ENCODE results near the gene POU2F2. TPM values are rescaled to one million over a fixed set of nuclear protein-coding genes. Genes with fewer than 3 reads are reported as not detected.

POU2F2 gene
- total and polyA plus RNA-seq, 2 experiments from 2014 or later: 2.3 to 4.6 TPM

GRCh38 chr19:42113641-42114348, 18.5 kb downstream of the POU2F2 start:
- Histone ChIP-seq H3K9me2 (ENCODE audit: insufficient read depth) (no peaks in the 10 kb centered on the region), H3K27ac (ENCODE audit: low read depth) (no peak overlapping the region), H3K36me3 (ENCODE audit: insufficient read depth) (no peaks in the 10 kb centered on the region), H3K4me3 (no peak overlapping the region), H3K79me2 (replicated peaks; ENCODE audit: insufficient read depth) (no peaks in the 10 kb centered on the region), H2AFZ (peak overlapping the region; percentile 83; the same call in 1 of the 2 replicates), H3K27me3 (ENCODE audit: insufficient read depth) (no peaks in the 10 kb centered on the region), H3K4me2 (peak overlapping the region; percentile 48; the same call in 1 of the 2 replicates), H4K20me1 (replicated peaks; ENCODE audit: insufficient read depth) (no peaks in the 10 kb centered on the region), H3K4me1 (ENCODE audit: insufficient read depth) (peaks cover 14% of the 10 kb centered on the region), H3F3A (replicated peaks; ENCODE audit: low read depth) (peaks cover 2% of the 10 kb centered on the region; the same call in 1 of the 2 replicates)
- H3K4me3 Mint-ChIP-seq: no peak overlapping the region; the same call in 2 of the 3 replicates
- no peaks in the 10 kb centered on the region for H3K36me3 Mint-ChIP-seq (ENCODE audit: low read depth)
- H3K27ac Mint-ChIP-seq: no peak overlapping the region
- peak; percentile 65 for DNase-seq (ENCODE audit: low spot score)
- H3K27me3 Mint-ChIP-seq (ENCODE audit: insufficient read depth, low read depth, poor library complexity): peaks cover 20% of the 10 kb centered on the region
- peak; percentile 81 for ATAC-seq
- no peak for TF ChIP-seq JUNB (IDR thresholded peaks at IDR 0.05; ENCODE audit: unreplicated experiment)
- TF ChIP-seq ZNF331 (CRISPR knock-in tag; IDR thresholded peaks at IDR 0.05; ENCODE audit: low read depth): no peak
- no peak for TF ChIP-seq ETS1 (IDR thresholded peaks at IDR 0.05)
- no peak for TF ChIP-seq EZH2 (IDR thresholded peaks at IDR 0.05; ENCODE audit: low read depth, unreplicated experiment)
- TF ChIP-seq ZNF462 (CRISPR knock-in tag; IDR thresholded peaks at IDR 0.05): no peak
- TF ChIP-seq STAT1 (IDR thresholded peaks at IDR 0.05; ENCODE audit: unreplicated experiment): no peak
- peak; percentile 45 to 60 for TF ChIP-seq CTCF (conservative IDR thresholded peaks at IDR 0.05; ENCODE audit: low read depth in 2 of 2)
- TF ChIP-seq POLR2AphosphoS5 (IDR thresholded peaks at IDR 0.05; ENCODE audit: low read depth): no peak
- peak; percentile 84 for TF ChIP-seq CREB1 (CRISPR knock-in tag; IDR thresholded peaks at IDR 0.05; ENCODE audit: low read depth)
- no peak for TF ChIP-seq NANOG (IDR thresholded peaks at IDR 0.05; ENCODE audit: borderline replicate concordance)
- no peak for TF ChIP-seq EZH2phosphoT487 (IDR thresholded peaks at IDR 0.05; ENCODE audit: unreplicated experiment)
- peaks cover 26% of the 10 kb centered on the region for H3K4me1 Mint-ChIP-seq
- no peaks in the 10 kb centered on the region for H3K9me3 Mint-ChIP-seq

All from GM23338 (cell line).